ENCODE results near the gene CERS4.

- TF ChIP-seq EP300 (conservative IDR thresholded peaks at IDR 0.05; ENCODE audit: poor library complexity, severe bottlenecking), result no peak
- TF ChIP-seq TAF1 (IDR thresholded peaks at IDR 0.05; ENCODE audit: low read depth), result no peak
These were observed 96.6 kb downstream of the CERS4 start for GRCh38 chr19:8305798-8306197.

All from neural cell (in vitro differentiated cells).